ENCODE measurements around the gene FSIP1.
A peak's percentile ranks its signal among the peaks of the same experiment; 100 is the strongest.

Gene FSIP1

DNA sequence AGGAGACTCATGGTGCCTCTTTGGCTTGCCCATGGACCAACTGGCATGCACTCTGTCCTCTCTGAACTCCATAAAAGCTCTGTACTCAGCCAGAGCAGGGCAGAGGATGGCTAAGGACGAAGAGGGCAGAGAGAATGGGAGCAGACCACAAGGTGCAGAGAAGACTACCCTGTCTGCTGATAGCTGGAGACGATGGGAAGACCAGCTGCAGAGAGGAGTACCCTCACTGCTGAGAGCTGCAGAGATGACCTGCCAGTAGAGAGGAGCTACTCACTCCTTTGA is 136.7 kb downstream of the FSIP1 start:
- Histone ChIP-seq H3K27ac (no peak overlapping the region), H3K36me3 (replicated peaks) (no peaks in the 10 kb centered on the region), H3K27me3 (replicated peaks) (no peaks in the 10 kb centered on the region), H3K4me3 (ENCODE audit: low read depth, low read length) (no peak overlapping the region)
- DNase-seq: no peak
- TF ChIP-seq, protein P1, sequence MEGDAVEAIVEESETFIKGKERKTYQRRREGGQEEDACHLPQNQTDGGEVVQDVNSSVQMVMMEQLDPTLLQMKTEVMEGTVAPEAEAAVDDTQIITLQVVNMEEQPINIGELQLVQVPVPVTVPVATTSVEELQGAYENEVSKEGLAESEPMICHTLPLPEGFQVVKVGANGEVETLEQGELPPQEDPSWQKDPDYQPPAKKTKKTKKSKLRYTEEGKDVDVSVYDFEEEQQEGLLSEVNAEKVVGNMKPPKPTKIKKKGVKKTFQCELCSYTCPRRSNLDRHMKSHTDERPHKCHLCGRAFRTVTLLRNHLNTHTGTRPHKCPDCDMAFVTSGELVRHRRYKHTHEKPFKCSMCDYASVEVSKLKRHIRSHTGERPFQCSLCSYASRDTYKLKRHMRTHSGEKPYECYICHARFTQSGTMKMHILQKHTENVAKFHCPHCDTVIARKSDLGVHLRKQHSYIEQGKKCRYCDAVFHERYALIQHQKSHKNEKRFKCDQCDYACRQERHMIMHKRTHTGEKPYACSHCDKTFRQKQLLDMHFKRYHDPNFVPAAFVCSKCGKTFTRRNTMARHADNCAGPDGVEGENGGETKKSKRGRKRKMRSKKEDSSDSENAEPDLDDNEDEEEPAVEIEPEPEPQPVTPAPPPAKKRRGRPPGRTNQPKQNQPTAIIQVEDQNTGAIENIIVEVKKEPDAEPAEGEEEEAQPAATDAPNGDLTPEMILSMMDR (IDR thresholded peaks at IDR 0.05; ENCODE audit: low read depth, low read length, missing control alignments): no peak
- in situ Hi-C loops (cut with HindIII; ENCODE audit: low pct_ligation_motif_present, low sequenced_read_pairs): no loop called here

DNA sequence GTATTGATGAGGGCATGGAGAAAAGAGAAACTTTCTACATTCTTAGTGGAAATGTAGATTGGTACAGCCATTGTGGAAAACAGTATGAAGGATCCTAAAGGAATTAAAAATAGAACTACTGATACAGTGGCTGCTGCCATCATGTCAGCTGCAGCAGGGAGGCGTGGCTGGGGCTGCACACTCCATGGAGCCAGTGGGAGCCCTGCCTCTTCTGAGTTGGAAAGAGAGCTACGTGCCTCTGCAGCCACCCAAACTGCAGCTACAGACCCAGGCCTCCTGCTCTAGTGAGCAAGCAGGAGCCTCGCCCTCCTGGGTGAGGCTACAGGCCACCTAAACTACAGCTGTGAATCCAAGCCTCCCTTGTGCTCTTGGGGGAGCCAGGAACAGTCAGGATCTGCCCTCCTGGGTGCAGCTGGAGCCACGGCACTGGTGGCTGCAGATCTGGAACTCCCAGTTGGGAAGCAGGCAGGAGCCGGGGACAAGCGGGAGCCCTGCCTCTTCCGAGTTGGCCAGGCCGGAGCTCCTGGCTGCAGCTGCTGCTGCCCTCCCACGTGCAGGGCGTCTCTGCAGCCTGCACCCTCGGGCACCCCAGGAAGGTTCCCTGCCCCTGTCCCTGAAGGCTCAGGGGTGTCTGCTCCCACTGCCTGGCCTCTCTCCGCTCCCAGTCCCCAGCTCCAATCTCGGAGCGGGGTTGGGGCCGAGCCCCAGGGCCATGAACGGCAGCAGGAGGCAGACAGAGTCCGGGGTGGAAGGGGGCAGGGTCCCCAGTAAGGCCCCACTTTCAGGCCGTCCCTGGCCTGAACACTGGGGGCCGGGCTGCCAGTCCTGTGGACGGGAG is 137.3 kb downstream of the FSIP1 start:
- TF ChIP-seq, protein P1 (IDR thresholded peaks at IDR 0.05; ENCODE audit: low read depth, low read length, missing control alignments): no peak
- Histone ChIP-seq H3K4me3 (ENCODE audit: low read depth, low read length) (no peak overlapping the region), H3K27me3 (replicated peaks) (no peaks in the 10 kb centered on the region), H3K36me3 (replicated peaks) (no peaks in the 10 kb centered on the region), H3K27ac (no peak overlapping the region)
- in situ Hi-C loops (cut with HindIII; ENCODE audit: low pct_ligation_motif_present, low sequenced_read_pairs): no loop called here
- DNase-seq: no peak

DNA sequence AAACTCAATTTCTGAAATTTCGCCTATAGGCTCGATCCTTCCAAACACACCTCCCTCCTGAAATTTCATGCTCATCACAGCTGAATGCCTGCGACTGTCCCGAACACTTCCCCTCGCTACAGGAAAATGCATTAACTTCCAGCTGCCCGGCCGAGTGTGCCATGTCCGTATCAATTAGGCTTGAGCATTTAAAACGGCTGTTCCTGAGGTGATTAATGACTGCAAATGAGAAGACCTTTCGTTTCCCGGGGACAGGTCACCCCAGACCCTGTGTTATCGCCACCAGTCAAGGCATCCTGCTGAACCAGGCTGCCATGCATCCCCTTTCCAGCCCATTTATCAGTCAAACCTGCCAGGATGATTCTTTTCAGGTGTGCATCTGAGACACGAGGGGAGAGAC is 138.5 kb downstream of the FSIP1 start:
- in situ Hi-C loops (cut with HindIII; ENCODE audit: low pct_ligation_motif_present, low sequenced_read_pairs): no loop called here
- Histone ChIP-seq H3K4me3 (ENCODE audit: low read depth, low read length) (no peak overlapping the region), H3K27ac (no peak overlapping the region), H3K27me3 (replicated peaks) (no peaks in the 10 kb centered on the region), H3K36me3 (replicated peaks) (no peaks in the 10 kb centered on the region)
- TF ChIP-seq, protein P1 (IDR thresholded peaks at IDR 0.05; ENCODE audit: low read depth, low read length, missing control alignments): no peak
- DNase-seq: no peak

DNA sequence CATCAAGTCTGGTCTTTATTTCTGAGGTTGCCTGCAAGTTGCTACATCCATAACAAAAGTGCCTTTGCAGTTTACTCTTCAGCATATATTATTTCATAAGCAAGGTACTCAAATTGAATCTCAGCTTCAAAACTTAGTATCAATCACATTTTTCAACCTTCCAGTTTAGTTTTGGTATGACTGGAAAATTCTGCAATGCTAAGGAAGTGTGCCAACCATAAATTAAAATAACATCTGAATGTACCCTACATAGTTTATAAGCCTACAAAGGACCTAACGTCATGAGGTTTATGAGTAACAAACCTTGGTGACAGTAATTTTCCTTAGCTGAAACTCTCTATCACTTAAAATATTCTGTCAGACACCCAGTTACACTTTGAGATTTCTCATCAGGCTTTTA is 138.9 kb downstream of the FSIP1 start:
- H3K27ac ChIP-seq: no peak overlapping the region
- TF ChIP-seq, protein P1 (IDR thresholded peaks at IDR 0.05; ENCODE audit: low read depth, low read length, missing control alignments): no peak
- no peak overlapping the region for H3K4me3 ChIP-seq (ENCODE audit: low read depth, low read length)
- no peak for DNase-seq
- no peaks in the 10 kb centered on the region for H3K27me3 ChIP-seq (replicated peaks)
- in situ Hi-C loops (cut with HindIII; ENCODE audit: low pct_ligation_motif_present, low sequenced_read_pairs): no loop called here
- no peaks in the 10 kb centered on the region for H3K36me3 ChIP-seq (replicated peaks)

DNA sequence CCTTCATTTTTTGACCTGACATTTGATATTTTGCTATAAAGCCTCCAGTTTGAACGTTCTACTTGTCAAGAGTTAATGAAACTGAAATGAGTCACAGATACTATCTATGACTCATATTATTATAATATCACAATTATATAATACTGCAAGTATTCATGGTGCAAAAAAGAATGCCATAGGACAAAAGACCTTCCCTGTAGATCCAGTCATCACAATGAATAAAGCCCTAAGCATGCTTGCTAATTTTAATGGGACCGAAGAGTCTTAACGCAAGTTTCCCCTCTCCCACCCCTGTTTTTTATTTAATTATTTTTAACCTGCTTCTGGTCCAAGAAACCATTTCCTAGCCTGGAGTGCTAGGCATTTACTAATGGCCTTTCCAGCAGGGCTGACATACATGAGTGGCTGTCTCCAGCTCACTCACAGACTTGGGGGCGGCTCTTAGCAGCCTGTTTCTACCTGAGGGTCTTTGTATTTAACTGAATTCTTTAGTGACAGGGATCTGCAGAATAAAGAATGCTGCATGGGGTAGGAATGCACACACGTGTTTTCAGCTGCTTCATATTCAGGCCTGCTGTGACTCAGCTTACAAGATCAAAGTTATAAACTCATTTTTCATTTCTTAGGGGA is 140.5 kb downstream of the FSIP1 start:
- Histone ChIP-seq H3K4me3 (ENCODE audit: low read depth, low read length) (no peak overlapping the region), H3K27me3 (replicated peaks) (no peaks in the 10 kb centered on the region), H3K27ac (peak overlapping the region; percentile 62), H3K36me3 (replicated peaks) (no peaks in the 10 kb centered on the region)
- in situ Hi-C loops (cut with HindIII; ENCODE audit: low pct_ligation_motif_present, low sequenced_read_pairs): no loop called here
- peak; percentile 45 for DNase-seq
- TF ChIP-seq, protein P1 (IDR thresholded peaks at IDR 0.05; ENCODE audit: low read depth, low read length, missing control alignments): no peak

Data from brain microvascular endothelial cell (primary cell).